IMR-90 (cell line): ENCODE results near the gene EMSY. TPM values are rescaled to one million over a fixed set of nuclear protein-coding genes. Genes with fewer than 3 reads are reported as not detected.

Experiments used
- ATAC-seq: fragments of 200-7000 bp; cut with Tn5 transposase; 2 replicates; pipeline ENCODE4 v1.9.1; 2020; ENCODE audit warnings: low read depth, mild to moderate bottlenecking, moderate library complexity
- BruUV-seq: library from RNA; stranded (reverse); fragments of 400-500 nt; replicated peaks from 2 replicates; lab custom pipeline; 2021; lab: Mats Ljungman, UMichigan
- CTCF ChIA-PET: fragments of 300-600 bp; formaldehyde crosslinking; extraction: SDS; loops from one replicate; lab custom pipeline; 2021; ENCODE audit warnings: antibody characterized with exemption; lab: Yijun Ruan, JAX
- POLR2A ChIA-PET: fragments of 300-600 bp; sonication (Branson Sonifier 250); formaldehyde crosslinking; loops from one replicate; lab custom pipeline; 2022; ENCODE audit warnings: antibody characterized with exemption; ENCODE audit not compliant: unreplicated experiment; lab: Charles Lee
- DNase-seq: peaks from one replicate; pipeline ENCODE4 v3.0.0; 2013
- H2AFZ ChIP-seq: replicated peaks from 2 replicates; pipeline ENCODE3; 2013; ENCODE audit warnings: low read length, mild to moderate bottlenecking; ENCODE audit not compliant: poor library complexity
- H2AK5ac ChIP-seq: 2 replicates; pipeline ENCODE4 v1.6.1; 2013; ENCODE audit warnings: low read depth, low read length, inconsistent platforms
- H2AK9ac ChIP-seq: replicated peaks from 2 replicates; pipeline ENCODE3; 2013; ENCODE audit warnings: mild to moderate bottlenecking, low read depth, low read length, moderate library complexity; ENCODE audit not compliant: poor library complexity
- H2BK120ac ChIP-seq: 2 replicates; pipeline ENCODE4 v1.6.1; 2013; ENCODE audit warnings: low read depth, low read length, inconsistent platforms
- H2BK15ac ChIP-seq: 3 replicates; pipeline ENCODE4 v1.6.1; 2013; ENCODE audit warnings: low read depth, low read length, inconsistent platforms
- H2BK20ac ChIP-seq: 2 replicates; pipeline ENCODE4 v1.6.1; 2013; ENCODE audit warnings: low read depth, mild to moderate bottlenecking, inconsistent platforms, low read length, moderate library complexity
- H2BK5ac ChIP-seq: 2 replicates; pipeline ENCODE4 v1.6.1; 2013; ENCODE audit warnings: mild to moderate bottlenecking, low read depth, low read length, inconsistent platforms; ENCODE audit not compliant: poor library complexity, severe bottlenecking
- H3K14ac ChIP-seq: replicated peaks from 2 replicates; pipeline ENCODE4 v1.6.1; 2013; ENCODE audit warnings: low read depth, low read length, inconsistent platforms
- H3K18ac ChIP-seq: 2 replicates; pipeline ENCODE4 v1.6.1; 2013; ENCODE audit warnings: low read depth, low read length, control low read depth
- H3K23ac ChIP-seq: 2 replicates; pipeline ENCODE4 v1.6.1; 2013; ENCODE audit warnings: low read depth, low read length, inconsistent platforms
- H3K27ac ChIP-seq: 2 replicates; pipeline ENCODE4 v1.5.1; 2013; ENCODE audit warnings: mild to moderate bottlenecking, control low read depth, low read length; ENCODE audit not compliant: insufficient read depth
- H3K27me3 ChIP-seq: 2 replicates; pipeline ENCODE4 v1.6.1; 2013; ENCODE audit warnings: low read length; ENCODE audit not compliant: control insufficient read depth, insufficient read depth
- H3K36me3 ChIP-seq: 2 replicates; pipeline ENCODE4 v1.6.1; 2013; ENCODE audit warnings: low read length, mixed read lengths; ENCODE audit not compliant: control insufficient read depth, insufficient read depth
- H3K4ac ChIP-seq: 2 replicates; pipeline ENCODE4 v1.6.1; 2013; ENCODE audit warnings: low read depth, low read length, inconsistent platforms
- H3K4me1 ChIP-seq: 2 replicates; pipeline ENCODE4 v1.6.1; 2013; ENCODE audit warnings: low read length, mixed read lengths; ENCODE audit not compliant: control insufficient read depth, insufficient read depth
- H3K4me2 ChIP-seq: 2 replicates; pipeline ENCODE4 v1.6.1; 2013; ENCODE audit warnings: low read depth, mild to moderate bottlenecking, control low read depth, low read length, moderate library complexity
- H3K4me3 ChIP-seq: 2 replicates; pipeline ENCODE4 v1.5.1; 2013; ENCODE audit warnings: low read depth, mild to moderate bottlenecking, control low read depth, low read length, moderate library complexity; ENCODE audit not compliant: insufficient read depth
- H3K56ac ChIP-seq: 2 replicates; pipeline ENCODE4 v1.6.1; 2013; ENCODE audit warnings: low read length, inconsistent platforms; ENCODE audit not compliant: insufficient read depth; ENCODE audit errors: extremely low read depth
- H3K79me1 ChIP-seq, 2 experiments: 2 replicates each; pipeline ENCODE4 v1.6.1; 2013; ENCODE audit warnings: low read length in 2 of 2, inconsistent platforms in 1 of 2, low read depth in 1 of 2
- H3K9ac ChIP-seq: 2 replicates; pipeline ENCODE4 v1.6.1; 2013; ENCODE audit warnings: low read depth, low read length, control low read depth
- H3K9me1 ChIP-seq: 2 replicates; pipeline ENCODE4 v1.6.1; 2013; ENCODE audit warnings: low read length, inconsistent platforms; ENCODE audit not compliant: insufficient read depth
- H3K9me3 ChIP-seq: 2 replicates; pipeline ENCODE4 v1.6.1; 2013; ENCODE audit warnings: low read length; ENCODE audit not compliant: control insufficient read depth, insufficient read depth
- H4K20me1 ChIP-seq: 2 replicates; pipeline ENCODE4 v1.6.1; 2013; ENCODE audit warnings: low read length, inconsistent platforms; ENCODE audit not compliant: insufficient read depth
- H4K5ac ChIP-seq: 2 replicates; pipeline ENCODE4 v1.6.1; 2013; ENCODE audit warnings: mild to moderate bottlenecking, low read depth, low read length, control low read depth
- H4K8ac ChIP-seq, 2 experiments: 2 replicates each; pipeline ENCODE4 v1.6.1; 2013; ENCODE audit warnings: low read depth in 2 of 2, low read length in 2 of 2, control low read depth in 1 of 2, inconsistent platforms in 1 of 2
- H4K91ac ChIP-seq: 2 replicates; pipeline ENCODE4 v1.6.1; 2013; ENCODE audit warnings: low read depth, low read length, inconsistent platforms; ENCODE audit not compliant: insufficient read depth
- FOS ChIP-seq: fragments of 150-350 bp; IDR thresholded peaks from 2 replicates; pipeline ENCODE4 v1.6.1; 2016; ENCODE audit warnings: low read depth, low read length
- WGBS, 2 experiments: methylation state at CpG; one replicate each; pipeline versions ENCODE4 v1.1.5 to v1.1.7; 2013; ENCODE audit warnings: missing lambda C conversion rate in 2 of 2; ENCODE audit not compliant: insufficient read length in 1 of 2; ENCODE audit errors: extremely low coverage in 2 of 2; 5-methylcytosine and 5-hydroxymethylcytosine counted together
- dilution Hi-C: fragments of 300-500 bp; cut with HindIII; formaldehyde crosslinking; loops from one replicate; pipeline ENCODE4 v1.14.3; 2018; ENCODE audit warnings: low sequenced_read_pairs; ENCODE audit not compliant: unreplicated experiment
- in situ Hi-C: fragments of 300-500 bp; cut with MboI; formaldehyde crosslinking; loops from 3 replicates; pipeline ENCODE4 v1.14.3; 2019; ENCODE audit warnings: low sequenced_read_pairs, inconsistent platforms, mixed read lengths
- intact Hi-C: fragments of 100-400 bp; cut with micrococcal nuclease; formaldehyde crosslinking; loops from 2 replicates; pipeline ENCODE4 v1.10.0; 2022
- polyA plus RNA-seq, 3 experiments: library from polyadenylated mRNA; depleted of rRNA; stranded (reverse); fragments of >200 nt; gene quantifications; 2 replicates each; pipeline ENCODE4 v1.2.3, GENCODE V29; 2012; ENCODE audit warnings: low replicate concordance in 1 of 3
- total RNA-seq: library from RNA; depleted of rRNA; stranded (reverse); fragments of >200 nt; gene quantifications from 2 replicates; pipeline ENCODE4 v1.2.3, GENCODE V29; 2012

EMSY gene
- total and polyA plus RNA-seq, 2 of the 4 experiments (the other 2 are of a cell fraction) = 14.1 to 22.0 TPM

- Histone ChIP-seq H3K4me3 (no peak overlapping the region), H3K36me3 (no peaks in the 10 kb centered on the region), H2AK5ac (no peak overlapping the region), H4K5ac (no peak overlapping the region), H3K4me1 (no peaks in the 10 kb centered on the region), H3K4me2 (no peak overlapping the region), H2BK20ac (no peak overlapping the region), H2AK9ac (no peak overlapping the region), H2BK15ac (no peak overlapping the region), H3K9me3 (no peaks in the 10 kb centered on the region), H3K27ac (no peak overlapping the region), H3K56ac (no peak overlapping the region), H3K9me1 (peaks cover 8% of the 10 kb centered on the region; the same call in 1 of the 2 replicates), H4K20me1 (no peaks in the 10 kb centered on the region), H3K18ac (no peak overlapping the region), H4K8ac (no peak overlapping the region), H3K4ac (no peak overlapping the region), H3K14ac (no peak overlapping the region), H2BK5ac (no peak overlapping the region), H3K23ac (no peak overlapping the region), H3K9ac (no peak overlapping the region), H3K27me3 (no peaks in the 10 kb centered on the region), H3K79me1 (no peaks in the 10 kb centered on the region), H2BK120ac (no peak overlapping the region), H2AFZ (no peak overlapping the region), H4K91ac (no peak overlapping the region)
- intact Hi-C loops = no loop called here
- no peak for ATAC-seq
- no peak for DNase-seq
- no peak for TF ChIP-seq FOS
- in situ Hi-C loops = no loop called here
- ChIA-PET POLR2A (no interaction called here), CTCF (no interaction called here)
- dilution Hi-C loops = no loop called here
- no TSS peak for BruUV-seq
- WGBS, 2 experiments = no CpG with 5 or more reads among the region's 3 CpGs
These were observed 112.6 kb downstream of the EMSY start for GRCh38 chr11:76557466-76557865.
